Endothelial cell of umbilical vein (primary cell): ENCODE measurements around the gene FAM20B. TPM values are rescaled to one million over a fixed set of nuclear protein-coding genes. Genes with fewer than 3 reads are reported as not detected.
A peak's percentile ranks its signal among the peaks of the same experiment; 100 is the strongest.

Experiments used
- BruUV-seq: library from RNA; stranded (reverse); fragments of 400-500 nt; replicated peaks from 2 replicates; lab custom pipeline; 2021; lab: Mats Ljungman, UMichigan
- CTCF ChIA-PET: fragments of 300-600, 350-600 bp; sonication (Branson Sonifier 250); formaldehyde crosslinking; loops from one replicate; lab custom pipeline; 2021; ENCODE audit warnings: antibody characterized with exemption, inconsistent platforms; lab: Charles Lee
- POLR2A ChIA-PET: fragments of 300-600, 350-600 bp; sonication (Branson Sonifier 250); formaldehyde crosslinking; loops from one replicate; lab custom pipeline; 2021; ENCODE audit warnings: antibody characterized with exemption, inconsistent platforms; lab: Charles Lee
- DNase-seq: peaks from one replicate; pipeline ENCODE4 v3.0.0-alpha.2; 2011; ENCODE audit warnings: low read depth, low spot score
- FAIRE-seq: peaks from 2 replicates; lab custom pipeline; 2011; peaks lifted over from hg19 to GRCh38; lab: Jason Lieb, UNC
- H2AFZ ChIP-seq: 2 replicates; pipeline ENCODE4 v1.6.0; 2012; ENCODE audit warnings: low read depth, low read length, control low read depth, inconsistent platforms
- H3K27ac ChIP-seq: 2 replicates; pipeline ENCODE4 v1.5.1; 2011; ENCODE audit warnings: low read depth, mild to moderate bottlenecking, control low read depth, low read length, moderate library complexity; ENCODE audit not compliant: insufficient read depth
- H3K27me3 ChIP-seq, 2 experiments: 2 replicates each; pipeline versions ENCODE4 v1.6.0 to v1.6.1; 2011; ENCODE audit warnings: low read length in 2 of 2, mixed read lengths in 1 of 2; ENCODE audit not compliant: control insufficient read depth in 2 of 2, insufficient read depth in 2 of 2
- H3K36me3 ChIP-seq, 2 experiments: 2 replicates in 1 of 2; 3 replicates in 1 of 2; pipeline ENCODE4 v1.5.1; 2011; ENCODE audit warnings: low read length in 2 of 2, mild to moderate bottlenecking in 1 of 2, moderate library complexity in 1 of 2; ENCODE audit not compliant: control insufficient read depth in 2 of 2, insufficient read depth in 2 of 2; ENCODE audit errors: extremely low read depth in 1 of 2
- H3K4me1 ChIP-seq: 3 replicates; pipeline ENCODE4 v1.5.1; 2011; ENCODE audit warnings: mild to moderate bottlenecking, low read length; ENCODE audit not compliant: control insufficient read depth, insufficient read depth; ENCODE audit errors: extremely low read depth
- H3K4me2 ChIP-seq: 2 replicates; pipeline ENCODE4 v1.6.1; 2011; ENCODE audit warnings: low read length, control low read depth, mixed read lengths; ENCODE audit not compliant: insufficient read depth
- H3K4me3 ChIP-seq, 3 experiments: fragments of 200-600 bp in 1 of 3; sonication (generic), shearing (Covaris generic) in 1 of 3; replicated peaks in 1 of 3; 2 replicates each; pipeline ENCODE4 v1.5.1; 2011 to 2016; ENCODE audit warnings: control low read depth in 3 of 3, low read length in 3 of 3, mild to moderate bottlenecking in 2 of 3, inconsistent platforms in 1 of 3, low read depth in 1 of 3, moderate library complexity in 1 of 3; ENCODE audit not compliant: insufficient read depth in 1 of 3
- H3K79me2 ChIP-seq: 2 replicates; pipeline ENCODE4 v1.6.0; 2012; ENCODE audit warnings: low read length, inconsistent platforms; ENCODE audit not compliant: control insufficient read depth, insufficient read depth
- H3K9ac ChIP-seq: replicated peaks from 2 replicates; pipeline ENCODE3; 2011; ENCODE audit warnings: low read length, control low read depth; ENCODE audit not compliant: insufficient read depth; ENCODE audit errors: extremely low read depth
- H3K9me1 ChIP-seq: replicated peaks from 3 replicates; pipeline ENCODE4 v1.6.0; 2011; ENCODE audit warnings: mild to moderate bottlenecking, low read length; ENCODE audit not compliant: control insufficient read depth, insufficient read depth; ENCODE audit errors: extremely low read depth
- H3K9me3 ChIP-seq: replicated peaks from 2 replicates; pipeline ENCODE4 v1.5.1; 2012; ENCODE audit warnings: low read length, inconsistent platforms; ENCODE audit not compliant: control insufficient read depth, insufficient read depth
- H4K20me1 ChIP-seq: replicated peaks from 2 replicates; pipeline ENCODE3; 2011; ENCODE audit warnings: mild to moderate bottlenecking, low read length; ENCODE audit not compliant: control insufficient read depth, insufficient read depth; ENCODE audit errors: extremely low read depth
- GATA2 ChIP-seq: IDR thresholded peaks from 2 replicates; pipeline ENCODE4 v1.7.0; 2011; ENCODE audit warnings: low read depth, mild to moderate bottlenecking, moderate library complexity, mixed read lengths, low read length; ENCODE audit not compliant: insufficient read length, insufficient read depth
- dilution Hi-C: fragments of 300-500 bp; cut with MboI; formaldehyde crosslinking; loops from one replicate; pipeline ENCODE4 v1.15.0; 2019; ENCODE audit warnings: low sequenced_read_pairs; ENCODE audit not compliant: extremely low pct_ligation_motif_present
- intact Hi-C: fragments of 100-400 bp; cut with micrococcal nuclease; formaldehyde crosslinking; loops from one replicate; pipeline ENCODE4 v1.10.0; 2022
- polyA plus RNA-seq, 4 experiments: library from polyadenylated mRNA; depleted of rRNA in 3 of 4; stranded (reverse) in 3 of 4; unstranded in 1 of 4; fragments of >200 nt; gene quantifications; 2 replicates each; pipeline versions ENCODE4 v1.2.1 to v1.2.3, GENCODE V29; 2011 to 2012; ENCODE audit warnings: missing spikeins in 1 of 4
- total RNA-seq: library from RNA; stranded (reverse); gene quantifications from 2 replicates; pipeline ENCODE4 v1.2.3, GENCODE V29; 2021
- TF ChIP-seq, protein P1 (sequence below), 2 donors: IDR thresholded peaks; 1 replicate in 1 of 2; 2 replicates in 1 of 2; pipeline ENCODE4 v1.5.1; 2011; ENCODE audit warnings: low read length in 2 of 2, mild to moderate bottlenecking in 2 of 2, moderate library complexity in 2 of 2, control low read depth in 1 of 2, inconsistent platforms in 1 of 2, low read depth in 1 of 2; ENCODE audit not compliant: insufficient read depth in 1 of 2; ENCODE audit errors: extremely low read depth in 1 of 2

Gene FAM20B
- total and polyA plus RNA-seq, 2 donors (not counting 3 experiments of a cell fraction or from before 2014, with no cell fraction given), result 10.0 to 35.1 TPM

DNA sequence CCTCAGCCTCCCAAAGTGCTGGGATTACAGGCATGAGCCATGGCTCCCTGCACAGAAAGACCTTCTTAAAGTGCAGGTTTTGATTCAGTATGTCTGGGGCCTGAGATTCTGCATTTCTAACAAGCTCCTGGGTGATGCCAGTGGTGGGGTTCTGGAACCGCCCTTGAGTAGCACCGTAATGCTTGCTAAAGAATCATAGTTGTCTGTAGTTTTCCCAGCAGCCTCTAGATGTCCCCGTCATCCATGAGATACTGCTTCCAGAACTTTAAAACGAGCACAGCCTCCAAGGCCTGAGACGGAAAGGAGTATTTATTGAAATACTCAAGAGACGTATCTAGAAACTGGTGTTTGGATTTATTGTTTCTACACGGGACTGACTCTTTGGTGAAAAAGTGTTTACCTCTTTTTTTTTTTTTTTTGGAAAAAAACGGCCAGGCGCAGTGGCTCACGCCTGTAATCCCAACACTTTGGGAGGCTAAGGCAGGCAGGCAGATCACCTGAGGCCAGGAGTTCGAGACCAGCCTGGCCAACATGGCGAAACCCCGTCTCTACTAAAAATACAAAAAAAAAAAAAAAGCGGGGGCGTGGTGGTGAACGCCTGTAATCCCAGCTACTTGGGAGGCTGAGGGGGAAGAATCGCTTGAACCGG, 53.5 kb downstream of the FAM20B start:
- POLR2A ChIA-PET, result interaction anchor here (0.6 kb wide), 1 partner anchor 32 kb away, joined by 11 read pairs; no protein-coding TSS in a partner anchor
- Histone ChIP-seq H3K4me1 (peaks cover 14% of the 10 kb centered on the region), H3K9me3 (no peaks in the 10 kb centered on the region), H3K9ac (no peak overlapping the region), H3K79me2 (peaks cover 12% of the 10 kb centered on the region), H4K20me1 (no peaks in the 10 kb centered on the region), H3K4me3 (no peak overlapping the region), H3K27me3 (no peaks in the 10 kb centered on the region), H3K27ac (no peak overlapping the region), H3K4me2 (no peak overlapping the region), H3K9me1 (no peaks in the 10 kb centered on the region), H2AFZ (no peak overlapping the region), H3K36me3 (no peaks in the 10 kb centered on the region)
- dilution Hi-C loops (no loop called here), intact Hi-C loops (loop anchor here (1.0 to 10.0 kb wide), 4 partner anchors 115 to 626 kb away; no protein-coding TSS in a partner anchor)
- TF ChIP-seq, protein P1, sequence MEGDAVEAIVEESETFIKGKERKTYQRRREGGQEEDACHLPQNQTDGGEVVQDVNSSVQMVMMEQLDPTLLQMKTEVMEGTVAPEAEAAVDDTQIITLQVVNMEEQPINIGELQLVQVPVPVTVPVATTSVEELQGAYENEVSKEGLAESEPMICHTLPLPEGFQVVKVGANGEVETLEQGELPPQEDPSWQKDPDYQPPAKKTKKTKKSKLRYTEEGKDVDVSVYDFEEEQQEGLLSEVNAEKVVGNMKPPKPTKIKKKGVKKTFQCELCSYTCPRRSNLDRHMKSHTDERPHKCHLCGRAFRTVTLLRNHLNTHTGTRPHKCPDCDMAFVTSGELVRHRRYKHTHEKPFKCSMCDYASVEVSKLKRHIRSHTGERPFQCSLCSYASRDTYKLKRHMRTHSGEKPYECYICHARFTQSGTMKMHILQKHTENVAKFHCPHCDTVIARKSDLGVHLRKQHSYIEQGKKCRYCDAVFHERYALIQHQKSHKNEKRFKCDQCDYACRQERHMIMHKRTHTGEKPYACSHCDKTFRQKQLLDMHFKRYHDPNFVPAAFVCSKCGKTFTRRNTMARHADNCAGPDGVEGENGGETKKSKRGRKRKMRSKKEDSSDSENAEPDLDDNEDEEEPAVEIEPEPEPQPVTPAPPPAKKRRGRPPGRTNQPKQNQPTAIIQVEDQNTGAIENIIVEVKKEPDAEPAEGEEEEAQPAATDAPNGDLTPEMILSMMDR (IDR thresholded peaks at IDR 0.05; ENCODE audit: extremely low read depth in 1 of 2, insufficient read depth in 1 of 2, low read depth in 1 of 2, low read length in 2 of 2), result peak; percentile 60 to 64
- TF ChIP-seq GATA2, result no peak
- peak; percentile 69 for DNase-seq
- no TSS peak for BruUV-seq
- peak; percentile 93 for FAIRE-seq
- CTCF ChIA-PET, result interaction anchor here (0.6 to 4.5 kb wide), 15 partner anchors 9 to 731 kb away, joined by 3 to 27 read pairs (median 4); no protein-coding TSS in a partner anchor
